T-cell (primary cell): ENCODE results near the gene PRRT3. TPM values are rescaled to one million over a fixed set of nuclear protein-coding genes. Genes with fewer than 3 reads are reported as not detected.
A peak's percentile ranks its signal among the peaks of the same experiment; 100 is the strongest.

Experiments used
- ATAC-seq, 4 experiments: fragments of 200-7000 bp in 3 of 4; fragments of 150-1000 bp in 1 of 4; cut with Tn5 transposase; replicated peaks in 1 of 4; 1 replicate in 3 of 4; 2 replicates in 1 of 4; pipeline ENCODE4 v1.10.0; 2021; ENCODE audit warnings: moderate library complexity in 3 of 4, mild to moderate bottlenecking in 2 of 4, moderate number of reproducible peaks in 1 of 4
- CTCF ChIA-PET, 2 donors: fragments of 300-600 bp; sonication (Branson Sonifier 250); formaldehyde crosslinking; loops; one replicate each; lab custom pipeline; 2022; ENCODE audit warnings: antibody characterized with exemption in 2 of 2; lab: Charles Lee
- POLR2A ChIA-PET, 2 donors: fragments of 300-600 bp; sonication (Branson Sonifier 250); formaldehyde crosslinking; loops; one replicate each; lab custom pipeline; 2022; ENCODE audit warnings: antibody characterized with exemption in 2 of 2; lab: Charles Lee
- DNase-seq, 35 experiments: peaks; one replicate each; pipeline versions ENCODE4 v3.0.0 to v3.0.0-alpha.2; 2013 to 2023
- H3K27ac ChIP-seq: one replicate; pipeline ENCODE4 v1.5.1; 2013; ENCODE audit warnings: low read length
- H3K27me3 ChIP-seq, 2 experiments: replicated peaks in 1 of 2; 1 replicate in 1 of 2; 2 replicates in 1 of 2; pipeline versions ENCODE4 v1.6.1 to v1.7.0; 2013; ENCODE audit warnings: low read length in 1 of 2, mixed read lengths in 1 of 2; ENCODE audit not compliant: control insufficient read depth in 2 of 2, insufficient read depth in 2 of 2; ENCODE audit errors: extremely low read depth in 1 of 2
- H3K36me3 ChIP-seq, 2 donors: 1 replicate in 1 of 2; 2 replicates in 1 of 2; pipeline versions ENCODE4 v1.6.1 to v1.7.0; 2013; ENCODE audit warnings: low read length in 1 of 2; ENCODE audit not compliant: control insufficient read depth in 2 of 2, insufficient read depth in 1 of 2; ENCODE audit errors: extremely low read depth in 1 of 2
- H3K4me1 ChIP-seq, 2 experiments: 1 replicate in 1 of 2; 2 replicates in 1 of 2; pipeline versions ENCODE4 v1.6.1 to v1.7.0; 2013; ENCODE audit warnings: low read length in 2 of 2, mixed read lengths in 1 of 2; ENCODE audit not compliant: insufficient read depth in 2 of 2, control insufficient read depth in 1 of 2; ENCODE audit errors: extremely low read depth in 1 of 2
- H3K4me3 ChIP-seq, 2 donors: 1 replicate in 1 of 2; 2 replicates in 1 of 2; pipeline versions ENCODE4 v1.5.1 to v1.7.0; 2013; ENCODE audit warnings: mild to moderate bottlenecking in 2 of 2, low read length in 1 of 2, moderate library complexity in 1 of 2; ENCODE audit not compliant: control insufficient read depth in 1 of 2; ENCODE audit errors: extremely low read depth in 1 of 2
- H3K9me3 ChIP-seq: 2 replicates; pipeline ENCODE4 v1.7.0; 2013
- H3K27ac Mint-ChIP-seq, 2 donors: one replicate each; pipeline ENCODE4 v1.8.0; 2020 to 2021; ENCODE audit warnings: mild to moderate bottlenecking in 2 of 2, mixed read lengths in 2 of 2
- H3K27me3 Mint-ChIP-seq, 2 donors: one replicate each; pipeline ENCODE4 v1.8.0; 2021 to 2022; ENCODE audit warnings: mixed read lengths in 2 of 2
- H3K36me3 Mint-ChIP-seq: one replicate; pipeline ENCODE4 v1.8.0; 2021; ENCODE audit warnings: mixed read lengths
- H3K4me1 Mint-ChIP-seq, 3 donors: one replicate each; pipeline ENCODE4 v1.8.0; 2020 to 2022; ENCODE audit warnings: mixed read lengths in 3 of 3, mild to moderate bottlenecking in 1 of 3
- H3K4me3 Mint-ChIP-seq, 3 donors: one replicate each; pipeline ENCODE4 v1.8.0; 2020 to 2022; ENCODE audit warnings: mild to moderate bottlenecking in 3 of 3, mixed read lengths in 3 of 3, moderate library complexity in 3 of 3
- H3K9me3 Mint-ChIP-seq, 3 donors: one replicate each; pipeline ENCODE4 v1.8.0; 2020 to 2022; ENCODE audit warnings: mixed read lengths in 3 of 3
- WGBS: methylation state at CpG from one replicate; pipeline ENCODE4 v1.1.5; 2013; ENCODE audit warnings: missing lambda C conversion rate; ENCODE audit not compliant: insufficient coverage; 5-methylcytosine and 5-hydroxymethylcytosine counted together
- total RNA-seq, 35 experiments: library from RNA in 6 of 35; stranded (reverse) in 6 of 35; fragments of 120-200 nt in 1 of 35; gene quantifications; one replicate each; pipeline versions ENCODE4 v1.2.1 to v1.2.4 and lab custom pipeline; 2013 to 2026

Gene PRRT3
- total RNA-seq, 5 donors from 2014 or later (not counting 1 experiment from before 2014, with no cell fraction given): 6.6 to 10.5 (median 9.2) TPM

DNA sequence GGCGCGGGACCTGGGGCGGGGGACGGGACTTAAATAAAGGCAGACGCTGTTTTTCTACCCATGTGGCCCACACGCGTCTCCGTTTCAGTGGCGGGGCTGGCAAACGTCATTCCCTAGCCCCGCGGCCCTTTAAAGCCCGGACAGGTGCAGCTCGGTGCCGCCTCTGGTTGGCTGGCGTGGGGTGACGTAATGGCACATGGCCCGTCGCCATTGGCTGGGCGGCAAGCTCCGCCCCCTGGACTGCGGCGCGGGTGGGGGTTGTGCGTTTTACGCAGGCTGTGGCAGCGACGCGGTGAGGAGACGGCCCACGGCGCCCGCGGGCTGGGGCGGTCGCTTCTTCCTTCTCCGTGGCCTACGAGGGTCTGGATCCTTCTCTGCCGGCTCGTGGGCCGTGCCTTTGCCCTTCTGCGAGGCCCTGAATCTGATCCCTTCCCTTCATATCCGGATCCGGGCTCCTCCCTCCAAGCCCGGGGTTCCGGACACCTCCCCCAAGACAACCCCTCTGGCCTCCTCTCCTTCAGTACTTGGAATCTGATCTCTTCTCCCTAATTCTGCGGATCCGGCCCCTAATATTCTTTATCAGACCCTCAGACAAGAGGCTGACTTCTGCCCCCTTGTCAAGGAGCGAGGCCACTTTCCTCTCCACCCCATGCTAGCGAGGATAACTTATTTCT is 18.5 kb downstream of the PRRT3 start, which contains the start of gene CRELD1:
TSS of gene CRELD1 (plus strand) at position 274 of the 674 bp plus-strand sequence. CDS start 605 bp downstream, outside the sequence.
- no peaks in the 10 kb centered on the region for H3K27me3 Mint-ChIP-seq
- peaks cover 19% of the 10 kb centered on the region for H3K36me3 Mint-ChIP-seq
- Histone ChIP-seq H3K27me3 (no peaks in the 10 kb centered on the region), H3K36me3 (peaks cover 0 to 18% of the 10 kb centered on the region in 2 donors), H3K4me3 (peak within 1 kb of the TSS; percentile 75 to 77), H3K27ac (peak within 1 kb of the TSS; percentile 90), H3K4me1 (peaks cover 15 to 40% of the 10 kb centered on the region in 2 experiments), H3K9me3 (no peaks in the 10 kb centered on the region)
- peak within 1 kb of the TSS; percentile 89 to 98 (median 94) for H3K4me3 Mint-ChIP-seq
- peak within 1 kb of the TSS; percentile 96 to 98 for H3K27ac Mint-ChIP-seq
- ATAC-seq (peak; percentile 82 to 87 (median 84)), DNase-seq (peak; percentile 90 to 99 (median 96))
- POLR2A ChIA-PET: interaction anchor here (0.5 to 2.2 kb wide), 13 partner anchors 13 to 1339 kb away, joined by 3 to 14 read pairs (median 7); partner anchors contain the start of genes ATG7 (in 1 of the 2), FANCD2 (in 1 of the 2), IL17RE (in 1 of the 2) and JAGN1 (in 1 of the 2)
- WGBS: under 1% methylated on average over 50 of the region's 50 CpGs
- CTCF ChIA-PET: interaction anchor here (0.7 to 3.3 kb wide), 11 partner anchors 8 to 388 kb away, joined by 3 to 33 read pairs (median 5); partner anchors contain the start of genes EMC3 (in 1 of the 2), FANCD2 (in 1 of the 2), PRRT3 (in 1 of the 2) and SEC13 (in 1 of the 2)
- H3K4me1 Mint-ChIP-seq: peaks cover 36 to 47% (median 36%) of the 10 kb centered on the region in 3 donors
- no peaks in the 10 kb centered on the region for H3K9me3 Mint-ChIP-seq

DNA sequence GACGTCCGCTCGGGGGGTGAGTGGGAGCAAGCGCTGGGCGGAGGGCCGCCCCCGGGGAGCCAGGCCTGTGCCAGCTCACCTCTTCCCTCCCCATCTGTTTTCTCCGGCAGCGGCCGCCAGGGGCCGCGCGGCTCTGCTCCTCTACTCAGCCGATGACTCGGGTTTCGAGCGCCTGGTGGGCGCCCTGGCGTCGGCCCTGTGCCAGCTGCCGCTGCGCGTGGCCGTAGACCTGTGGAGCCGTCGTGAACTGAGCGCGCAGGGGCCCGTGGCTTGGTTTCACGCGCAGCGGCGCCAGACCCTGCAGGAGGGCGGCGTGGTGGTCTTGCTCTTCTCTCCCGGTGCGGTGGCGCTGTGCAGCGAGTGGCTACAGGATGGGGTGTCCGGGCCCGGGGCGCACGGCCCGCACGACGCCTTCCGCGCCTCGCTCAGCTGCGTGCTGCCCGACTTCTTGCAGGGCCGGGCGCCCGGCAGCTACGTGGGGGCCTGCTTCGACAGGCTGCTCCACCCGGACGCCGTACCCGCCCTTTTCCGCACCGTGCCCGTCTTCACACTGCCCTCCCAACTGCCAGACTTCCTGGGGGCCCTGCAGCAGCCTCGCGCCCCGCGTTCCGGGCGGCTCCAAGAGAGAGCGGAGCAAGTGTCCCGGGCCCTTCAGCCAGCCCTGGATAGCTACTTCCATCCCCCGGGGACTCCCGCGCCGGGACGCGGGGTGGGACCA is 19.2 kb downstream of the PRRT3 start:
- POLR2A ChIA-PET: interaction anchor here (0.5 to 2.2 kb wide), 14 partner anchors 13 to 388 kb away, joined by 3 to 14 read pairs (median 6); partner anchors contain the start of genes FANCD2 (in 1 of the 2), IL17RE (in 1 of the 2), JAGN1 (in 1 of the 2) and PRRT3 (in 1 of the 2)
- Mint-ChIP-seq H3K4me3 (peak overlapping the region; percentile 89 to 98 (median 94)), H3K9me3 (no peaks in the 10 kb centered on the region), H3K4me1 (peaks cover 36 to 47% (median 36%) of the 10 kb centered on the region in 3 donors), H3K27me3 (no peaks in the 10 kb centered on the region), H3K36me3 (peaks cover 19% of the 10 kb centered on the region), H3K27ac (peak overlapping the region; percentile 96 to 98)
- peak; percentile 73 to 92 (median 86) for DNase-seq
- 0% methylated on average over 64 of the region's 77 CpGs for WGBS
- Histone ChIP-seq H3K4me3 (peak overlapping the region; percentile 62 to 77), H3K27ac (peak overlapping the region; percentile 90), H3K27me3 (no peaks in the 10 kb centered on the region), H3K4me1 (peaks cover 15 to 40% of the 10 kb centered on the region in 2 experiments), H3K9me3 (no peaks in the 10 kb centered on the region), H3K36me3 (peaks cover 0 to 15% of the 10 kb centered on the region in 2 donors)
- CTCF ChIA-PET: interaction anchor here (0.6 to 3.3 kb wide), 35 partner anchors 9 to 388 kb away, joined by 3 to 33 read pairs (median 4); partner anchors contain the start of genes EMC3 (in 2 of the 2), PRRT3 (in 2 of the 2), SEC13 (in 2 of the 2) and ARPC4 (in 1 of the 2)
- ATAC-seq: peak; percentile 64 to 76 (median 74)

DNA sequence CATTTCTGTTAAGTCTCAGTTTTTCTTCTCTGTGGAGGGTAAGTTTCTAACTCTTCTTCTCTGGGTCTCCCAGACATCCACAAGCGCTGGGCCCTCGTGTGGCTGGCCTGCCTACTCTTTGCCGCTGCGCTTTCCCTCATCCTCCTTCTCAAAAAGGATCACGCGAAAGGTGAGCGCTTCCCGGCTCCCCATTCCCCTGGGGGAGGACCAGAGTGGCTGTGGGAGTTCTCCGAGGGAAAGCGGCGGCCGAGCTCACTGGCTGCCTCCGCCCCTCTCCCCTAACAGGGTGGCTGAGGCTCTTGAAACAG is 19.7 kb downstream of the PRRT3 start:
- H3K9me3 Mint-ChIP-seq: no peaks in the 10 kb centered on the region
- peaks cover 36 to 47% (median 36%) of the 10 kb centered on the region in 3 donors for H3K4me1 Mint-ChIP-seq
- Histone ChIP-seq H3K36me3 (peaks cover 0 to 10% of the 10 kb centered on the region in 2 donors), H3K4me1 (peaks cover 15 to 40% of the 10 kb centered on the region in 2 experiments), H3K27me3 (no peaks in the 10 kb centered on the region), H3K27ac (peak overlapping the region; percentile 90), H3K4me3 (peak overlapping the region; percentile 62 to 77), H3K9me3 (no peaks in the 10 kb centered on the region)
- DNase-seq: no peak
- WGBS: no CpG with 5 or more reads among the region's 13 CpGs
- no peaks in the 10 kb centered on the region for H3K27me3 Mint-ChIP-seq
- H3K36me3 Mint-ChIP-seq: peaks cover 19% of the 10 kb centered on the region
- H3K4me3 Mint-ChIP-seq: peak overlapping the region; percentile 89 to 98 (median 94)
- peak overlapping the region; percentile 96 to 98 for H3K27ac Mint-ChIP-seq
- POLR2A ChIA-PET: interaction anchor here (0.5 to 2.2 kb wide), 8 partner anchors 14 to 389 kb away, joined by 3 to 14 read pairs (median 8); partner anchors contain the start of genes JAGN1 (in 1 of the 2) and SEC13 (in 1 of the 2)
- CTCF ChIA-PET: interaction anchor here (0.6 to 3.3 kb wide), 30 partner anchors 9 to 388 kb away, joined by 3 to 33 read pairs (median 4); partner anchors contain the start of genes EMC3 (in 2 of the 2), PRRT3 (in 2 of the 2), ARPC4 (in 1 of the 2) and FANCD2 (in 1 of the 2)
- ATAC-seq: no peak

- Histone ChIP-seq H3K36me3 (no peaks in the 10 kb centered on the region), H3K9me3 (no peaks in the 10 kb centered on the region), H3K4me1 (peaks cover 15 to 39% of the 10 kb centered on the region in 2 experiments), H3K27ac (peak overlapping the region; percentile 7), H3K4me3 (no peak overlapping the region), H3K27me3 (no peaks in the 10 kb centered on the region)
- Mint-ChIP-seq H3K9me3 (no peaks in the 10 kb centered on the region), H3K4me3 (peak overlapping the region in 2 of 3 donors; percentile 9 to 28), H3K27ac (peak overlapping the region; percentile 30 to 47), H3K36me3 (peaks cover 11% of the 10 kb centered on the region), H3K27me3 (no peaks in the 10 kb centered on the region), H3K4me1 (peaks cover 32 to 42% (median 33%) of the 10 kb centered on the region in 3 donors)
- 92% methylated on average over 2 of the region's 4 CpGs for WGBS
- ATAC-seq: no peak
- no peak for DNase-seq
- CTCF ChIA-PET: interaction anchor here (0.5 to 3.3 kb wide), 8 partner anchors 15 to 356 kb away, joined by 3 to 21 read pairs (median 5); partner anchors contain the start of gene PRRT3 (in 1 of the 2)
- POLR2A ChIA-PET: no interaction called here
Measured at GRCh38 chr3:9930804-9931418, 21.3 kb downstream of the PRRT3 start.

- no peak overlapping the region for H3K27ac ChIP-seq
- H3K36me3 ChIP-seq: no peaks in the 10 kb centered on the region
- whole genome bisulfite sequencing: 96% methylated on average over 9 of the region's 23 CpGs
- H3K9me3 Mint-ChIP-seq: no peaks in the 10 kb centered on the region
- H3K9me3 ChIP-seq: no peaks in the 10 kb centered on the region
- ATAC-seq: no peak
- no peak overlapping the region for H3K4me3 ChIP-seq
- H3K27me3 Mint-ChIP-seq: peaks cover 3 to 5% of the 10 kb centered on the region in 2 donors
- ChIA-PET POLR2A (no interaction called here), CTCF (no interaction called here)
- no peak for DNase-seq
- H3K4me1 ChIP-seq: peaks cover 3 to 14% of the 10 kb centered on the region in 2 experiments
- H3K27ac Mint-ChIP-seq: no peak overlapping the region
- H3K4me1 Mint-ChIP-seq: peaks cover 11 to 20% (median 13%) of the 10 kb centered on the region in 3 donors
- no peaks in the 10 kb centered on the region for H3K36me3 Mint-ChIP-seq
- no peaks in the 10 kb centered on the region for H3K27me3 ChIP-seq
- no peak overlapping the region for H3K4me3 Mint-ChIP-seq
Measured at GRCh38 chr3:9928158-9928557, 24.1 kb downstream of the PRRT3 start.
